ENCODE results near the gene FXYD5.
"Not testable (repeated sequence)": the region's sequence is repeated elsewhere in the genome, so short reads cannot be mapped to it uniquely, and the experiment has no call there.

The FXYD5 gene

GRCh38 chr19:35177377-35178274, 23.1 kb downstream of the FXYD5 start:
- no peak for DNase-seq (ENCODE audit: low read depth in 1 of 2, low spot score in 1 of 2)

- no peak for DNase-seq (ENCODE audit: low read depth in 1 of 2, low spot score in 1 of 2)
Observed at GRCh38 chr19:35178701-35179100, 24.2 kb downstream of the FXYD5 start.

GRCh38 chr19:35179830-35180229, 25.3 kb downstream of the FXYD5 start:
- no peak for DNase-seq (ENCODE audit: low read depth in 1 of 2, low spot score in 1 of 2)

GRCh38 chr19:35181387-35181786, 26.9 kb downstream of the FXYD5 start:
- no peak for DNase-seq (ENCODE audit: low read depth in 1 of 2, low spot score in 1 of 2)

- no peak for DNase-seq (ENCODE audit: low read depth in 1 of 2, low spot score in 1 of 2)
Observed at GRCh38 chr19:35184267-35184666, 29.7 kb downstream of the FXYD5 start.

GRCh38 chr19:35184884-35185283, 30.3 kb downstream of the FXYD5 start:
- no peak for DNase-seq (ENCODE audit: low read depth in 1 of 2, low spot score in 1 of 2)

- no peak for DNase-seq (ENCODE audit: low read depth in 1 of 2, low spot score in 1 of 2)
Observed at GRCh38 chr19:35194012-35194984, 39.8 kb downstream of the FXYD5 start.

- DNase-seq (ENCODE audit: low read depth in 1 of 2, low spot score in 1 of 2) = no peak
Observed at GRCh38 chr19:35195830-35196229, 41.3 kb downstream of the FXYD5 start.

- DNase-seq (ENCODE audit: low read depth in 1 of 2, low spot score in 1 of 2) = not testable (repeated sequence)
Observed at GRCh38 chr19:35196861-35197260, 42.3 kb downstream of the FXYD5 start.

- no peak for DNase-seq (ENCODE audit: low read depth in 1 of 2, low spot score in 1 of 2)
Observed at GRCh38 chr19:35199481-35199880, 44.9 kb downstream of the FXYD5 start.

GRCh38 chr19:35202722-35203688, 48.5 kb downstream of the FXYD5 start:
- DNase-seq (ENCODE audit: low read depth in 1 of 2, low spot score in 1 of 2) = no peak

GRCh38 chr19:35204799-35205732, 50.5 kb downstream of the FXYD5 start:
- no peak for DNase-seq (ENCODE audit: low read depth in 1 of 2, low spot score in 1 of 2)

GRCh38 chr19:35205733-35206323, 51.3 kb downstream of the FXYD5 start:
- no peak for DNase-seq (ENCODE audit: low read depth in 1 of 2, low spot score in 1 of 2)

GRCh38 chr19:35206379-35206778, 51.8 kb downstream of the FXYD5 start:
- DNase-seq (ENCODE audit: low read depth in 1 of 2, low spot score in 1 of 2) = peak in 1 of 2 donors; percentile 29

- no peak for DNase-seq (ENCODE audit: low read depth in 1 of 2, low spot score in 1 of 2)
Observed at GRCh38 chr19:35206855-35207254, 52.3 kb downstream of the FXYD5 start.

GRCh38 chr19:35207391-35207871, 52.9 kb downstream of the FXYD5 start:
- no peak for DNase-seq (ENCODE audit: low read depth in 1 of 2, low spot score in 1 of 2)

GRCh38 chr19:35208121-35208520, 53.6 kb downstream of the FXYD5 start:
- DNase-seq (ENCODE audit: low read depth in 1 of 2, low spot score in 1 of 2) = no peak

GRCh38 chr19:35209646-35210045, 55.1 kb downstream of the FXYD5 start:
- no peak for DNase-seq (ENCODE audit: low read depth in 1 of 2, low spot score in 1 of 2)

Measured in activated T-helper 1 cell treated with anti-CD3 and anti-CD28 coated beads, Interleukin-2, amount 50 U/mL, for 16 hours (primary cell).